Transverse colon (tissue), 3 donors: ENCODE results near the gene LILRB2.

ENCODE experiments used
- CTCF ChIP-seq, 5 experiments: fragments of 200-600 bp in 3 of 5; fragments of 450-650 bp in 2 of 5; sonication (generic) in 3 of 5; IDR thresholded peaks; 1 replicate in 2 of 5; 2 replicates in 3 of 5; pipeline ENCODE4 v1.5.1; 2016 to 2017; ENCODE audit warnings: antibody characterized with exemption in 5 of 5, inconsistent platforms in 3 of 5, mild to moderate bottlenecking in 2 of 5, moderate library complexity in 1 of 5
- POLR2A ChIP-seq: fragments of 450-650 bp; IDR thresholded peaks from one replicate; pipeline ENCODE4 v1.6.1; 2016; ENCODE audit warnings: antibody characterized with exemption, mild to moderate bottlenecking, moderate library complexity

DNA sequence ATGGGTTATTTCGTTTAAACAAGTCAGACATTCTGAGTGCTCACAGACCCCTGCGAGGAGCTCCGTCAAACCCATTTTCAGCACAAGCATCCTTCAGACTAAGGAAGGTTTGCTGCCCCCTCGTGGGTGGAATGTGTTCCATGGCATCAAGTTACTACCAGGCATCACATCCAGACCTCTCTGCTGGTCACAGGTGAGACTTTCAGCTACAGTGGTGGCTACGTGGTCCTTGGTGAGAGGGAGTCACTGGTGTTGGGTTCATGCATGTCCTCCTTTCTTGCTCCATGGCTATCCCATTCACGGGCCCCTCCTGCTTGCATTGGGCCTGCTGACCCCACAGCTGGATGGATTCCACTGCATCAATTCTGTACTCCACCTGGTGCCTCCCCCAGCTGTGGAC, 14.8 kb downstream of the LILRB2 start:
- no peak for TF ChIP-seq POLR2A
- TF ChIP-seq CTCF (IDR thresholded peaks at IDR 0.05) = peak; percentile 57 to 72 (median 63)
